Osteocyte (in vitro differentiated cells): Measurements from ENCODE around the gene RABEPK. TPM values are rescaled to one million over a fixed set of nuclear protein-coding genes. Genes with fewer than 3 reads are reported as not detected.
A peak's percentile ranks its signal among the peaks of the same experiment; 100 is the strongest.

Experiments used
- DNase-seq: peaks from one replicate; pipeline ENCODE4 v3.0.0; 2021; ENCODE audit warnings: mixed read lengths; ENCODE audit not compliant: unreplicated experiment; ENCODE audit errors: extremely low spot score
- H3K27ac Mint-ChIP-seq: one replicate; pipeline ENCODE4 v1.8.0; 2021; ENCODE audit warnings: mild to moderate bottlenecking, mixed read lengths; ENCODE audit not compliant: unreplicated experiment
- H3K27me3 Mint-ChIP-seq: one replicate; pipeline ENCODE4 v1.8.0; 2021; ENCODE audit warnings: mixed read lengths; ENCODE audit not compliant: unreplicated experiment
- H3K36me3 Mint-ChIP-seq: one replicate; pipeline ENCODE4 v1.8.0; 2021; ENCODE audit warnings: mixed read lengths; ENCODE audit not compliant: unreplicated experiment
- H3K4me1 Mint-ChIP-seq: one replicate; pipeline ENCODE4 v1.8.0; 2021; ENCODE audit warnings: mixed read lengths; ENCODE audit not compliant: unreplicated experiment
- H3K4me3 Mint-ChIP-seq: one replicate; pipeline ENCODE4 v1.8.0; 2021; ENCODE audit warnings: mild to moderate bottlenecking, moderate library complexity, mixed read lengths; ENCODE audit not compliant: unreplicated experiment
- H3K9me3 Mint-ChIP-seq: one replicate; pipeline ENCODE4 v1.8.0; 2021; ENCODE audit warnings: mixed read lengths; ENCODE audit not compliant: unreplicated experiment
- total RNA-seq: library from RNA; stranded (reverse); gene quantifications from 2 replicates; pipeline ENCODE4 v1.2.1, GENCODE V29; 2021
- TF ChIP-seq, protein P1 (sequence below): fragments of 200-600 bp; sonication (generic); IDR thresholded peaks from 2 replicates; pipeline ENCODE4 v1.5.0; 2021; ENCODE audit warnings: antibody characterized with exemption, mild to moderate bottlenecking, moderate library complexity

Gene RABEPK
- total RNA-seq, 1 donor from 2014 or later, result 20.2 TPM

DNA sequence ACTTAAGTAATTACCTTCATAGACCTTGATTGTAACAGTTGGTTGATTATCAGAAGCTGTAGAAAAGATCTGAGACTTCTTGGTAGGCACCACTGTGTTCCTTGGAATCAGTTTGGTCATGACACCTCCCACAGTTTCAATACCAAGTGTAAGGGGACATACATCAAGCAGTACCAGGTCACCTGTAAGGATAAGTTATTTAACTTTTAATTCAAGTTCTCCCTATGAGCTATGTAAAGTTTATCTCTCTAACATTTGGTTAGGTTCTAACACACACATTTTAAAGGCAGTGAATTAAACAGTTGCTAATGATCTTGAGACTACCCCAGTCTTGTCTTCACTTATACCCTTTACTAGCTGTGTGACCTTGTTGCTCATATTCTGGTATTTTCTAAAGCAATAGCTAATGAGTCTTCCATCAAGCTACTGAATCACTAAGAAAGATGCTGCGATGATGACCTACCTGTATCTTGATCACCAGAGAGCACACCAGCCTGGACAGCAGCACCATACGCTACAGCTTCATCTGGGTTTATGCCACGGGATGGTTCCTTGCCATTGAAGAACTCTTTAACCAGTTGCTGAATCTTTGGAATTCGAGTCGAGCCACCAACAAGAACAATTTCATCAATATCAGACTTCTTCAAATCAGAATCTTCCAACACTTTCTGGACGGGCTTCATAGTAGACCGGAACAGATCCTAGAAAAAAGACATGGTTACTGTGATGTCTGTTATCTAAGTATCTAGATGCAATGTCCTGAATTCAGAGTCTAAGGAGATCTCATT, 38.0 kb downstream of the RABEPK start:
- no peaks in the 10 kb centered on the region for H3K9me3 Mint-ChIP-seq
- no peaks in the 10 kb centered on the region for H3K27me3 Mint-ChIP-seq
- H3K36me3 Mint-ChIP-seq, result peaks cover 43% of the 10 kb centered on the region
- peaks cover 68% of the 10 kb centered on the region for H3K4me1 Mint-ChIP-seq
- no peak for DNase-seq
- peak overlapping the region; percentile 89 for H3K4me3 Mint-ChIP-seq
- TF ChIP-seq, protein P1, sequence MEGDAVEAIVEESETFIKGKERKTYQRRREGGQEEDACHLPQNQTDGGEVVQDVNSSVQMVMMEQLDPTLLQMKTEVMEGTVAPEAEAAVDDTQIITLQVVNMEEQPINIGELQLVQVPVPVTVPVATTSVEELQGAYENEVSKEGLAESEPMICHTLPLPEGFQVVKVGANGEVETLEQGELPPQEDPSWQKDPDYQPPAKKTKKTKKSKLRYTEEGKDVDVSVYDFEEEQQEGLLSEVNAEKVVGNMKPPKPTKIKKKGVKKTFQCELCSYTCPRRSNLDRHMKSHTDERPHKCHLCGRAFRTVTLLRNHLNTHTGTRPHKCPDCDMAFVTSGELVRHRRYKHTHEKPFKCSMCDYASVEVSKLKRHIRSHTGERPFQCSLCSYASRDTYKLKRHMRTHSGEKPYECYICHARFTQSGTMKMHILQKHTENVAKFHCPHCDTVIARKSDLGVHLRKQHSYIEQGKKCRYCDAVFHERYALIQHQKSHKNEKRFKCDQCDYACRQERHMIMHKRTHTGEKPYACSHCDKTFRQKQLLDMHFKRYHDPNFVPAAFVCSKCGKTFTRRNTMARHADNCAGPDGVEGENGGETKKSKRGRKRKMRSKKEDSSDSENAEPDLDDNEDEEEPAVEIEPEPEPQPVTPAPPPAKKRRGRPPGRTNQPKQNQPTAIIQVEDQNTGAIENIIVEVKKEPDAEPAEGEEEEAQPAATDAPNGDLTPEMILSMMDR, result no peak
- peak overlapping the region; percentile 19 for H3K27ac Mint-ChIP-seq

DNA sequence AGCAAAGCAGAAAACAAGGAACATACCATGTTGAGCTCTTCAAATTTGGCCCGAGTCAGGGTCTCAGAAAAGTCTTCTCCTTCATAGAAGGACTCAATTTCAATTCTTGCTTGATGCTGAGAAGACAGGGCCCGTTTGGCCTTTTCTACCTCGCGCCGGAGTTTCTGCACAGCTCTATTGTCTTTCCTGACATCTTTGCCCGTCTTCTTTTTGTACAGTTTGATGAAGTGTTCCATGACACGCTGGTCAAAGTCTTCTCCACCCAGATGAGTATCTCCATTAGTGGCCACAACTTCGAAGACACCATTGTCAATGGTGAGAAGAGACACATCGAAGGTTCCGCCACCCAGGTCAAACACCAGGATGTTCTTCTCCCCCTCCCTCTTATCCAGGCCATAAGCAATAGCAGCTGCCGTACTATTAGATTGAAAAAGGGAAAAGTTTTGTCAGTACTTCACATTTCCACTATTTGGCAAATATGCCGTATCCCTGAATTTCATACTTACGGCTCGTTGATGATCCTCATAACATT, 38.6 kb downstream of the RABEPK start:
- H3K27ac Mint-ChIP-seq, result peak overlapping the region; percentile 19
- H3K36me3 Mint-ChIP-seq, result peaks cover 43% of the 10 kb centered on the region
- peak overlapping the region; percentile 89 for H3K4me3 Mint-ChIP-seq
- TF ChIP-seq, protein P1, result no peak
- H3K4me1 Mint-ChIP-seq, result peaks cover 75% of the 10 kb centered on the region
- H3K27me3 Mint-ChIP-seq, result no peaks in the 10 kb centered on the region
- DNase-seq, result no peak
- H3K9me3 Mint-ChIP-seq, result no peaks in the 10 kb centered on the region

DNA sequence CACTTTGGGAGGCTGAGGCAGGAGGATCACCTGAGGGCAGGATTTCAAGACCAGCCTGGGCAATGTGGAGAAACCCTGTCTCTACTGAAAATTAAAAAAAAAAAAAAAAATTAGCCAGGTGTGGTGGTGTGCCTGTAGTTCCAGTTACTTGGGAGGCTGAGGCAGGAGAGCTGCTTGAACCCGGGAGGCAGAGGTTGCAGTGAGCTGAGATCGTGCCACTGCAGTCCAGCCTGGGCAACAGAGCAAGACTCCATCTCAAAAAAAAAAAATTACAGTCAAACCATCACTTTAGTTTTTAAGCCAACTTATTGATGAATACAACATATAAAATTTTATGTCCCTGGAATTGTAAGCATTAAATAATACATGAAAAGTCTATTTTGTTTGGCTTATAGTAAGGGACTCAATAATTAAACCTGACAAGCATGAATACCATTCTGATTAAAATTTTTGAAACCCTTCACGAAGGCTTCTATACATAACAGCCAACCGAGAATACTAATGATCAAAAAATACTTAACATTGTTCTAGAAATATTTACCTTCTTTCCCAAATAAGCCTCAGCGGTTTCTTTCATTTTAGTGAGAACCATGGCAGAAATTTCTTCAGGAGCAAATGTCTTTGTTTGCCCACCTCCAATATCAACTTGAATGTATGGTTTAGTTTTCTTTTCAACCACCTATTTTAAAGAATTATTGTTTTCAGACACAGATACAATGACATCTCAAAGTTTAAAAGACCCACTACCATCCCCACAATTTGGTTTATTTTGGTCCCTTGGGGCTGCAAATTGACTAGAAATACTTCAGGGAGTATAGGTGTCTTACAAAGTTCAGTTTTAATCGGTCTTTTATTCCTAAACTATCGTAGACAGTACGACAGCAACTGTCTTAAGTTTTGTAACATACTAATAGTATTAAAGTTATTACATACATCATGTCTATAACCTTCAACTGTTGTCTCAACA, 39.6 kb downstream of the RABEPK start:
- H3K36me3 Mint-ChIP-seq, result peaks cover 43% of the 10 kb centered on the region
- peak overlapping the region; percentile 99 for H3K27ac Mint-ChIP-seq
- no peak for DNase-seq
- H3K4me1 Mint-ChIP-seq, result peaks cover 75% of the 10 kb centered on the region
- no peaks in the 10 kb centered on the region for H3K27me3 Mint-ChIP-seq
- no peaks in the 10 kb centered on the region for H3K9me3 Mint-ChIP-seq
- peak overlapping the region; percentile 89 for H3K4me3 Mint-ChIP-seq
- TF ChIP-seq, protein P1, result no peak

DNA sequence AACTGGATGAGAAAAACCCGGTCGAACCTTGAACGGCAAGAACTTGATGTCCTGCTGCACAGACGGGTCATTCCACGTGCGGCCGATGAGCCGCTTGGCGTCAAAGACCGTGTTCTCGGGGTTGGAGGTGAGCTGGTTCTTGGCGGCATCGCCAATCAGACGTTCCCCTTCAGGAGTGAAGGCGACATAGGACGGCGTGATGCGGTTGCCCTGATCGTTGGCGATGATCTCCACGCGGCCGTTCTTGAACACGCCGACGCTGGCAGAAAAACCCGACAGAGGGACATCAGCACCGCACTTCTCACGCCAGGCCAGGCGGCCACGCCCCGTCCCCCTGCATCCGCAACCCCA, 40.3 kb downstream of the RABEPK start:
- DNase-seq, result no peak
- H3K9me3 Mint-ChIP-seq, result no peaks in the 10 kb centered on the region
- peaks cover 68% of the 10 kb centered on the region for H3K4me1 Mint-ChIP-seq
- H3K4me3 Mint-ChIP-seq, result peak overlapping the region; percentile 89
- peaks cover 38% of the 10 kb centered on the region for H3K36me3 Mint-ChIP-seq
- H3K27ac Mint-ChIP-seq, result peak overlapping the region; percentile 99
- H3K27me3 Mint-ChIP-seq, result no peaks in the 10 kb centered on the region
- TF ChIP-seq, protein P1, result no peak
